GM12872 (cell line): ENCODE data around the gene PBX3.

ENCODE experiments used
- TF ChIP-seq, protein P1 (sequence below): IDR thresholded peaks from 3 replicates; pipeline ENCODE4 v1.5.1; 2011; ENCODE audit warnings: low read depth, mild to moderate bottlenecking, low read length, moderate library complexity; ENCODE audit not compliant: insufficient read depth

PBX3 gene

DNA sequence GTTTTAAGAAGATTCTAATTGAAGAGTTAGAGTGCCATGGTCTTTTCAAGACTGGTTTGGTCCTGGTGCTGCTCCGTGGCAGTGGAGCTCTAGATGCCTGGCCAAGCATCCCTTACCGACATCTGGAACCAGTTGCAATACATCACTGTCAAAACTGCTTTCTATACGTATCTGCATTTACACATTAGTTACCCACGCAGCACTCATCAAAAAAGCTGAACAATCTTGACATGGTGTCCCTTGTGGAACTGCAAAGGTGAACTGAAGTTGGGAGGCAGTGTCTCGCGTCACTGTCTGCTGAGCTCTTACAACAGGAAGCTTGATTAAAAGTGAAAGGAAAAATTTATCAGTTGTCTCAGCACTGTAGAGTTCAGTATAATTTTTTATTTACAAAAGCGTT lies 82.6 kb downstream of the PBX3 start:
- TF ChIP-seq, protein P1, sequence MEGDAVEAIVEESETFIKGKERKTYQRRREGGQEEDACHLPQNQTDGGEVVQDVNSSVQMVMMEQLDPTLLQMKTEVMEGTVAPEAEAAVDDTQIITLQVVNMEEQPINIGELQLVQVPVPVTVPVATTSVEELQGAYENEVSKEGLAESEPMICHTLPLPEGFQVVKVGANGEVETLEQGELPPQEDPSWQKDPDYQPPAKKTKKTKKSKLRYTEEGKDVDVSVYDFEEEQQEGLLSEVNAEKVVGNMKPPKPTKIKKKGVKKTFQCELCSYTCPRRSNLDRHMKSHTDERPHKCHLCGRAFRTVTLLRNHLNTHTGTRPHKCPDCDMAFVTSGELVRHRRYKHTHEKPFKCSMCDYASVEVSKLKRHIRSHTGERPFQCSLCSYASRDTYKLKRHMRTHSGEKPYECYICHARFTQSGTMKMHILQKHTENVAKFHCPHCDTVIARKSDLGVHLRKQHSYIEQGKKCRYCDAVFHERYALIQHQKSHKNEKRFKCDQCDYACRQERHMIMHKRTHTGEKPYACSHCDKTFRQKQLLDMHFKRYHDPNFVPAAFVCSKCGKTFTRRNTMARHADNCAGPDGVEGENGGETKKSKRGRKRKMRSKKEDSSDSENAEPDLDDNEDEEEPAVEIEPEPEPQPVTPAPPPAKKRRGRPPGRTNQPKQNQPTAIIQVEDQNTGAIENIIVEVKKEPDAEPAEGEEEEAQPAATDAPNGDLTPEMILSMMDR, result no peak

DNA sequence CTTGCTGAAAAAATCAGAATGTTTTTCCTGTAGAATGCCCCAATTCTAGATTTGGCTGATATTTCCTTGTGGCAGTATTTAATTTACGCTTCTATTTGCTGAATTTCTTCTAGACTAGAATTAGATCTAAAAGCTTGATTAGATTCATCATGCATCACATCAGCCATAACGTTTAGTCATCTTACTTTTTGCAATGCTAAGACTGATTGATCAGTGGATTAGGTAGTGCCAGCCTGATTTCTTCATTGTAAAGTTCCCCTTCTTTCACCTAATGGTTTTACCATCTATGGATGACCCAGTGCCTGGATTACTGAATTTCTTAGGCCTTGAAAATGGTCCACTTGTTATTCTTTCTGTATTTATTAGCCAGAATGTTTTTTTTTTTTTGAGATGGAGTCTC lies 83.9 kb downstream of the PBX3 start:
- TF ChIP-seq, protein P1, result no peak

DNA sequence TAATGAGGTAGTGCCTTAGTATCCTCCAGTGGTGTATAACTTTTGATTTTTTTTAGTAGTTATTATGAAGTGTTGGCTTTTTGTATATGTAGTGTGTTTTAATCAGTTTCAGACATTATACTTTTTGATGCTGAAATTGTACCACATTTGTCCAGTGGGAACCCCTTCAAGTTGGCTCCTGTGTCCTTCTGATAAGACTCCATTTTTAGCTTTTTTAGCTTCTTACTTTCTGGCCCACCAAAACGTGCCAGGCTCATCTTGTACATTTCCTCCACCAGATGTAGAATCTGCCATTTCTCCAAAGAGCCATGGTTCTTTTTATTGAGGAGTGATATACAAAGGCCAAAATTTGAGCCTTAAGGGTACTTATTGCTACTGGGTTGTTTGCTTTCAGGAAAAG lies 84.4 kb downstream of the PBX3 start:
- TF ChIP-seq, protein P1, result no peak

DNA sequence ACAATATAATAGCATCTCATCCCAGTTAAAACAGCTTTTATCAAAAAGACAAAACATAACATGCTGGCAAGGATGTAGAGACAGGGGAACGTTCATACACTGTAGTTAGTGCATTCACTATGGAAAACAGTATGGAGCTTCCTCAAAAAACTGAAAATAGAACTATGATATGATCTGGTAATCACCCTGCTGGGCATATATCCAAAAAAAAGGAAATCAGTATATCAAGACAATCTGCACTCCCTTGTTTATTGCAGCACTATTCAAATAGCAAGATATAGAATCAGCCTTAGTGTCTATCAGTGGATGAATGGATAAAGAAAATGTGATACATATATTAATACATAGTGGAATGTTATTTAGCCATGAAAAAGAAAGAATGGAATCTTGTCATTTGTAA lies 88.5 kb downstream of the PBX3 start:
- TF ChIP-seq, protein P1, result no peak

DNA sequence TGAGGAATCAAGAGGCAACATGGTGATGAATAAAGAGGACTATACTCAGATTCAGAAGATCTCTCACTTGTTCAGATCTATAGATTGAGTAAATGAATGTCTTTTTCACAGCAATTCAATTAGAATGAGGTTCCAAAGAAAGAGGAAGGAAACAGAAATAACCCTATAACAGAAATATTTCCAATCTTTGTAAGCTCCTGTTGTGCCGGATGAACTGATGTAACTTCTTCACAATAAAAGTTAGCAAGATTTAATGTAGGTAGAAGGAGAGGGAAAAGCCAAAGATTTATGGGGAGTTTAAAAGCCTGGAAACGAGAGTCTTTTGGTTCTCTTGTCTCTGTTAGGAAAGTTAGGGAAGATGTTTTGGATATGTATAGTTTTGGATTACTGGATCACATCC lies 92.1 kb downstream of the PBX3 start:
- TF ChIP-seq, protein P1, result no peak

DNA sequence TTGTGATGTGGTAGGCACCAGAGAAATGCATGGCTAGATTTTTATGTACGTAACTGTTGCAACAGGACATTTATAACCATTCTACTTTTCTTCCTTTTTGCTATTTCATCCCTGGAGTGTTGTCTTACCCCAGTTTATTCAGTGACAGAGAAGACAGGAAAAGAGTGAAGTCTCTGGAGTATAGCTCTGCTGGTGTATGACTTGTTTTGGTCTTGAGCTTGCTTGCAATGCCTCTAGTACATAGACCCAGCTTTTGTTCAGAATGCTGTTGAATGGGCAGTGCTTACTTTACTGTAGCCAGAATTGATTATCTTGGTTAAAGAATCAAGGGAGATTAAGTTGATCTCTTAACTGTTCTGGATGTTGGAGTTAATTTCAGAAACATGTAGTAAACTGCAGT lies 94.3 kb downstream of the PBX3 start:
- TF ChIP-seq, protein P1, result no peak

DNA sequence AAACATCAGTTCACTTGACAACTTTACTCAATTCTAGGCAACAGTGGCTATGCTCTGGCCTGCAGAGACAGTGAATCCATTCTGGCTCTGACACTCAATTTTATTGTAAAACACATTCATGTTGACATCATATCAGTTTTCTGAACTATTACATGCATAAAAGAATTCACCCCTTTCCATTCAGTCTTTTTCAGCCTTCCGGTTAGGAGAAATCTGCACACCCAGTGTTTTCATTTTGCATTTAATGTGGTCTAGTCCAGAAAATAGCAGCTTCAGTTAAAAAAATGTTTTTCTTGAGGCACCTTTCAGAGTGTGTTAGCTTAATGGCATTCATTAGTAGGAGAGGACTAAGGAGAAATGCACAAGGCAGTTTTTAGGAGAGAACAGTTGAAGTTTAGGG lies 95.1 kb downstream of the PBX3 start:
- TF ChIP-seq, protein P1, result no peak

DNA sequence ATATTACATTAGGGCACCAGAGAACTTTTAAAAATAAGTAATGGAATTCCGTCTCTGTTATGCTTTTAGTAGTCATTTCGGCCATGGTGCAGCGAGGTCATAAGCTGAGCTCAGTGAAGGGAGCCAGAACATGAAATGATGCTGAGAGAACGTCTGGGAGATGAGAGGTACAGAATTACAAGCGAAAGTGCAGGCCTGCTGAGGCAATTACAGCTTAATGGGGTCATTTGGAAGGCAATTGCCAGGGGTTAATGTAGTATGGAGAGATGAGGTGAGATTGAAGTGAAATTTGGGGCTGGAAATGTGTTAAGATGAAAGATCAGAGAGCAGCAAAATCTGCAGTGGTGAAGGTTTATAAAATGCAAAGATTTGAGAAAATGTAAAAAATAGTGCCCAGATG lies 96.5 kb downstream of the PBX3 start:
- TF ChIP-seq, protein P1, result no peak
